Measurements from ENCODE around the gene PTPRT.

- TF ChIP-seq ZFHX2 (tag by site-specific recombination; conservative IDR thresholded peaks at IDR 0.05) = no peak
- no peak for TF ChIP-seq ZNF394 (tag by site-specific recombination; IDR thresholded peaks at IDR 0.05; ENCODE audit: borderline replicate concordance)
- no peak for TF ChIP-seq CTCF (tag by site-specific recombination; IDR thresholded peaks at IDR 0.05)
- no peak for TF ChIP-seq ZNF513 (tag by site-specific recombination; IDR thresholded peaks at IDR 0.05)
- TF ChIP-seq ZNF19 (tag by site-specific recombination; IDR thresholded peaks at IDR 0.05; ENCODE audit: low read depth) = no peak
- no peak for TF ChIP-seq ZBTB44 (tag by site-specific recombination; IDR thresholded peaks at IDR 0.05)
- no peak for TF ChIP-seq ATF2 (tag by site-specific recombination; IDR thresholded peaks at IDR 0.05; ENCODE audit: low read depth)
- no peak for TF ChIP-seq KLF1 (tag by site-specific recombination; IDR thresholded peaks at IDR 0.05)
- TF ChIP-seq ELK4 (IDR thresholded peaks at IDR 0.05; ENCODE audit: borderline replicate concordance, low read depth, low read length) = no peak
These were observed 182.2 kb downstream of the PTPRT start for GRCh38 chr20:43007525-43007924.
